ENCODE results near the gene MFSD8. TPM values are rescaled to one million over a fixed set of nuclear protein-coding genes. Genes with fewer than 3 reads are reported as not detected.
"Not testable (repeated sequence)": the region's sequence is repeated elsewhere in the genome, so short reads cannot be mapped to it uniquely, and the experiment has no call there.

The MFSD8 gene
- total and polyA plus RNA-seq, 4 donors, result 9.5 to 29.3 (median 23.5) TPM

DNA sequence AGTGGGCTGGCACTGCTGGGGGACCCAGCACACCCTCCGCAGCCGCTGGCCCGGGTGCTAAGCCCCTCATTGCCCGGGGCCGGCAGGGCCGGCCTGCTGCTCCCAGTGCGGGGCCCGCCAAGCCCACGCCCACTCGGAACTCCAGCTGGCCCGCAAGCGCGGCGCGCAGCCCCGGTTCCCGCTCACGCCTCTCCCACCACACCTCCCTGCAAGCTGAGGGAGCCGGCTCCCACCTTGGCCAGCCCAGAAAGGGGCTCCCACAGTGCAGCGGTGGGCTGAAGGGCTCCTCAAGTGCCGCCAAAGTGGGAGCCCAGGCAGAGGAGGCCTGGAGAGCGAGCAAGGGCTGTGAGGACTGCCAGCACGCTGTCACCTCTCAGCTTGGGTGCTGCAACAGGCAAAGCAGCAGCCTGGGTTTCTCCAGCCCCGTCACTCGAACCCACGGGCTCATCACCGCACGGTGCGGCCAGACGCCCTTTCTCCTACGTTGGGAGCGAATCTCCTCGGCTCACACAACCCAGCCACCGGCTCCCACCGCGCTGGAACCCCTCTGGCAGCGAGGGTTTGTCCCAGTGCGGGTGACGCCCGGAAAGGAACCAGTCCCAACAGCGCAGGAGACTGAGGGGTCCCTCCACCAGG, 429 bp downstream of the MFSD8 start:
- intact Hi-C loops (cut with DNase I), result loop anchor here in 1 of 2 donors (5.0 to 10.0 kb wide), 3 partner anchors 80 to 180 kb away; partner anchors contain the start of genes HSPA4L, LARP1B and PLK4

GRCh38 chr4:127963633-127964398, 1.2 kb downstream of the MFSD8 start:
- not testable (repeated sequence) for H3K27me3 ChIP-seq (ENCODE audit: control insufficient read depth in 1 of 2, insufficient read depth in 2 of 2, low read length in 1 of 2); H3K4me1 ChIP-seq (ENCODE audit: control insufficient read depth in 1 of 2, insufficient read depth in 2 of 2, low read length in 2 of 2); H3K4me3 ChIP-seq (ENCODE audit: low read length in 2 of 2); H3K36me3 ChIP-seq (ENCODE audit: control insufficient read depth in 1 of 2, insufficient read depth in 2 of 2, low read length in 1 of 2); H3K9me3 ChIP-seq (ENCODE audit: control insufficient read depth, low read length); ATAC-seq (ENCODE audit: low FRiP score); H3K27ac ChIP-seq (ENCODE audit: low read depth in 1 of 2, low read length in 2 of 2); DNase-seq
- intact Hi-C loops (cut with DNase I), result loop anchor here in 1 of 2 donors (10.0 kb wide), 2 partner anchors 79 to 179 kb away; partner anchors contain the start of genes HSPA4L and PLK4
- WGBS, 2 donors, result 47 to 50% methylated on average over 32 to 35 of the region's 35 CpGs

More for the DNA sequence above, 429 bp downstream of the MFSD8 start:
- not testable (repeated sequence) for H3K4me1 ChIP-seq (ENCODE audit: control insufficient read depth in 1 of 2, insufficient read depth in 2 of 2, low read length in 2 of 2); H3K27me3 ChIP-seq (ENCODE audit: control insufficient read depth in 1 of 2, insufficient read depth in 2 of 2, low read length in 1 of 2); H3K9me3 ChIP-seq (ENCODE audit: control insufficient read depth, low read length); H3K36me3 ChIP-seq (ENCODE audit: control insufficient read depth in 1 of 2, insufficient read depth in 2 of 2, low read length in 1 of 2)
- WGBS, 2 donors, result 0 to 1% methylated on average over 31 to 41 of the region's 41 CpGs
- Histone ChIP-seq H3K4me3 (ENCODE audit: low read length in 2 of 2) (peak overlapping the region; percentile 14 to 54), H3K27ac (ENCODE audit: low read depth in 1 of 2, low read length in 2 of 2) (peak overlapping the region in 1 of 2 donors; percentile 17)
- ATAC-seq (ENCODE audit: low FRiP score) (peak; percentile 62), DNase-seq (peak in 1 of 2 donors; percentile 43)

DNA sequence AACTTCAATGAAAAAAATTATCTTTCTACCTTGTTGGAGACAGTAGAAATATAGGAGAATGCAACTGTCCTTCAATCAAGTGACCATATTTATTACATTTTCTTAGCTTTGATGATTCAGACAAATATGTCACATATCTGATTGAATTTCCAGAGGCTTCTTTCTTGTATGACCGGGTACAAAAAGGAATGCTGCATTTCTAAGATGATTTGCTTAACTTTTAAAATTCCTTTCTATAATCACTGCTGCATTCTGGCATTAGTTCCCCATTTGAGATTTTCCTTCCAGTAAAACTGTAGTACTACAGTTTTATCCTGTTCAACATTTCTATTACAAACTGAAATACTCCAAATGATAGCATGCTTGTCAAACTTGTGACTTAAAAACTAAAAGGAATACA, 5.2 kb downstream of the MFSD8 start:
- 37 to 39% methylated on average over 1 of the region's 1 CpG for WGBS, 2 donors

GRCh38 chr4:127957105-127957504, 7.9 kb downstream of the MFSD8 start:
- Histone ChIP-seq H3K4me1 (ENCODE audit: control insufficient read depth in 1 of 2, insufficient read depth in 2 of 2, low read length in 2 of 2) (no peaks in the 10 kb centered on the region), H3K36me3 (ENCODE audit: control insufficient read depth in 1 of 2, insufficient read depth in 2 of 2, low read length in 1 of 2) (no peaks in the 10 kb centered on the region), H3K4me3 (ENCODE audit: low read length in 2 of 2) (no peak overlapping the region), H3K27ac (ENCODE audit: low read depth in 1 of 2, low read length in 2 of 2) (no peak overlapping the region), H3K27me3 (ENCODE audit: control insufficient read depth in 1 of 2, insufficient read depth in 2 of 2, low read length in 1 of 2) (no peaks in the 10 kb centered on the region), H3K9me3 (ENCODE audit: control insufficient read depth, low read length) (no peaks in the 10 kb centered on the region)
- ATAC-seq (ENCODE audit: low FRiP score) (no peak), DNase-seq (no peak)
- WGBS, 2 donors, result 97 to 98% methylated on average over 2 of the region's 2 CpGs
- intact Hi-C loops (cut with DNase I), result no loop called here

More for the DNA sequence above, 5.2 kb downstream of the MFSD8 start:
- H3K4me3 ChIP-seq (ENCODE audit: low read length in 2 of 2), result no peak overlapping the region
- no peaks in the 10 kb centered on the region for H3K27me3 ChIP-seq (ENCODE audit: control insufficient read depth in 1 of 2, insufficient read depth in 2 of 2, low read length in 1 of 2)
- no peak overlapping the region for H3K27ac ChIP-seq (ENCODE audit: low read depth in 1 of 2, low read length in 2 of 2)
- intact Hi-C loops (cut with DNase I), result loop anchor here in 1 of 2 donors (10.0 kb wide), 2 partner anchors 75 to 175 kb away; partner anchors contain the start of genes HSPA4L and PLK4
- no peaks in the 10 kb centered on the region for H3K4me1 ChIP-seq (ENCODE audit: control insufficient read depth in 1 of 2, insufficient read depth in 2 of 2, low read length in 2 of 2)
- no peaks in the 10 kb centered on the region for H3K9me3 ChIP-seq (ENCODE audit: control insufficient read depth, low read length)
- no peak for DNase-seq
- H3K36me3 ChIP-seq (ENCODE audit: control insufficient read depth in 1 of 2, insufficient read depth in 2 of 2, low read length in 1 of 2), result no peaks in the 10 kb centered on the region
- no peak for ATAC-seq (ENCODE audit: low FRiP score)

GRCh38 chr4:127936974-127937373, 28.0 kb downstream of the MFSD8 start:
- 89 to 95% methylated on average over 1 of the region's 1 CpG for WGBS, 2 donors
- no peak for DNase-seq
- intact Hi-C loops (cut with DNase I), result no loop called here
- Histone ChIP-seq H3K27me3 (ENCODE audit: control insufficient read depth in 1 of 2, insufficient read depth in 2 of 2, low read length in 1 of 2) (no peaks in the 10 kb centered on the region), H3K4me1 (ENCODE audit: control insufficient read depth in 1 of 2, insufficient read depth in 2 of 2, low read length in 2 of 2) (no peaks in the 10 kb centered on the region), H3K9me3 (ENCODE audit: control insufficient read depth, low read length) (no peaks in the 10 kb centered on the region), H3K36me3 (ENCODE audit: control insufficient read depth in 1 of 2, insufficient read depth in 2 of 2, low read length in 1 of 2) (no peaks in the 10 kb centered on the region), H3K4me3 (ENCODE audit: low read length in 2 of 2) (no peak overlapping the region), H3K27ac (ENCODE audit: low read depth in 1 of 2, low read length in 2 of 2) (no peak overlapping the region)
- no peak for ATAC-seq (ENCODE audit: low FRiP score)

- H3K36me3 ChIP-seq (ENCODE audit: control insufficient read depth in 1 of 2, insufficient read depth in 2 of 2, low read length in 1 of 2); intact Hi-C loops (cut with DNase I): not testable (repeated sequence)
These were observed 33.1 kb downstream of the MFSD8 start for GRCh38 chr4:127931836-127932235.

DNA sequence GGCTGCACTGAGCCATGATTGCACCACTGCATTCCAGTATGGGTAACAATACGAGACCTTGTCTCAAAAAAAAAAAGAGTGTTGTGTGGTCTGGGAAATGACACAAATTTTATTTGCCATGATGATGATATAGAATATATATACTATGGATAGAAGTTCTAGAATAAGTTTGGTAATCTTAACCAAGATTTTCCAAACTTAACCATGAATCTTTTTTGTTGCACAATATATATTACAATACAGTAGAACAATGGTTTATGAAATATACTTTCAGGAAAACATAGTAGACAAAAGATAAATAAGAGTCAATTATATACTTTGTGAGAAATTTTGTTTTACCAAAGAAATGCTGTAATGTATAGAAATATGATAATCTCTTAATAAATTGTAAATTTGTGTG, 34.8 kb downstream of the MFSD8 start:
- no peak overlapping the region for H3K27ac ChIP-seq (ENCODE audit: low read depth in 1 of 2, low read length in 2 of 2)
- WGBS, 2 donors, result 91% methylated on average over 1 of the region's 1 CpG
- H3K36me3 ChIP-seq (ENCODE audit: control insufficient read depth in 1 of 2, insufficient read depth in 2 of 2, low read length in 1 of 2), result peaks cover 0 to 2% of the 10 kb centered on the region in 2 donors
- no peak overlapping the region for H3K4me3 ChIP-seq (ENCODE audit: low read length in 2 of 2)
- intact Hi-C loops (cut with DNase I), result no loop called here
- no peaks in the 10 kb centered on the region for H3K4me1 ChIP-seq (ENCODE audit: control insufficient read depth in 1 of 2, insufficient read depth in 2 of 2, low read length in 2 of 2)
- H3K9me3 ChIP-seq (ENCODE audit: control insufficient read depth, low read length), result no peaks in the 10 kb centered on the region
- H3K27me3 ChIP-seq (ENCODE audit: control insufficient read depth in 1 of 2, insufficient read depth in 2 of 2, low read length in 1 of 2), result no peaks in the 10 kb centered on the region
- ATAC-seq (ENCODE audit: low FRiP score) (no peak), DNase-seq (no peak)

More at GRCh38 chr4:127931836-127932235, 33.1 kb downstream of the MFSD8 start:
- H3K4me3 ChIP-seq (ENCODE audit: low read length in 2 of 2); H3K27me3 ChIP-seq (ENCODE audit: control insufficient read depth in 1 of 2, insufficient read depth in 2 of 2, low read length in 1 of 2); ATAC-seq (ENCODE audit: low FRiP score); H3K27ac ChIP-seq (ENCODE audit: low read depth in 1 of 2, low read length in 2 of 2); DNase-seq; H3K4me1 ChIP-seq (ENCODE audit: control insufficient read depth in 1 of 2, insufficient read depth in 2 of 2, low read length in 2 of 2); H3K9me3 ChIP-seq (ENCODE audit: control insufficient read depth, low read length): not testable (repeated sequence)
- 88 to 91% methylated on average over 6 of the region's 6 CpGs for WGBS, 2 donors

DNA sequence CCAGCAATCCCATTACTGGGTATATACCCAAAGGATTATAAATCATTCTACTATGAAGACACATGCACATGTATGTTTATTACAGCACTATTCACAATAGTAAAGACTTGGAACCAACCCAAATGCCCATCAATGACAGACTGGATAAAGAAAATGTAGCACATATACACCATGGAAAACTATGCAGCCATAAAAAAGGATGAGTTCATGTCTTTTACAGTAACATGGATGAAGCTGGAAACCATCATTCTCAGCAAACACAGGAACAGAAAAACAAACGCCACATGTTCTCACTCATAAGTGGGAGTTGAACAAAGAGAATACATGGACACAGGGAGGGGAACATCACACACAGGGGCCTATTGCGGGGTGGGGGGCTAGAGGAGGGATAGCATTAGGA, 39.3 kb downstream of the MFSD8 start:
- H3K27me3 ChIP-seq (ENCODE audit: control insufficient read depth in 1 of 2, insufficient read depth in 2 of 2, low read length in 1 of 2); H3K27ac ChIP-seq (ENCODE audit: low read depth in 1 of 2, low read length in 2 of 2); DNase-seq; H3K4me1 ChIP-seq (ENCODE audit: control insufficient read depth in 1 of 2, insufficient read depth in 2 of 2, low read length in 2 of 2); intact Hi-C loops (cut with DNase I); H3K36me3 ChIP-seq (ENCODE audit: control insufficient read depth in 1 of 2, insufficient read depth in 2 of 2, low read length in 1 of 2); H3K4me3 ChIP-seq (ENCODE audit: low read length in 2 of 2); ATAC-seq (ENCODE audit: low FRiP score); H3K9me3 ChIP-seq (ENCODE audit: control insufficient read depth, low read length): not testable (repeated sequence)
- WGBS, 2 donors, result 98% methylated on average over 2 of the region's 2 CpGs

Data from aorta (tissue), 5 donors.